Stimulated activated CD8-positive, alpha-beta memory T cell treated with anti-CD3 and anti-CD28 coated beads, Interleukin-12 subunit alpha, Interleukin-12 subunit beta, amount 100 ng/mL, for 4 hours (primary cell): ENCODE results near the gene FBXO44.
A peak's percentile ranks its signal among the peaks of the same experiment; 100 is the strongest.
"Not testable (repeated sequence)": the region's sequence is repeated elsewhere in the genome, so short reads cannot be mapped to it uniquely, and the experiment has no call there.

ENCODE experiments used
- DNase-seq: peaks from one replicate; pipeline ENCODE4 v3.0.0-alpha.2; 2020; ENCODE audit warnings: low read depth

Gene FBXO44

GRCh38 chr1:11654137-11654938 lies at the start of gene FBXO44, which contains the start of gene FBXO2:
TSS of gene FBXO44 (plus strand) at chr1:11654877. CDS start at chr1:11655836, 959 bp downstream.
TSS of gene FBXO2 (minus strand) at chr1:11654429. CDS start at chr1:11654340, 89 bp downstream.
- peak; percentile 54 for DNase-seq

- no peak for DNase-seq
Measured at GRCh38 chr1:11606775-11607174, 47.9 kb upstream of the FBXO44 start.

- not testable (repeated sequence) for DNase-seq
Measured at GRCh38 chr1:11608596-11609130, 46.0 kb upstream of the FBXO44 start.

GRCh38 chr1:11609378-11609777 lies 45.3 kb upstream of the FBXO44 start:
- not testable (repeated sequence) for DNase-seq

- DNase-seq = no peak
Measured at GRCh38 chr1:11610629-11611180, 44.0 kb upstream of the FBXO44 start.

GRCh38 chr1:11611638-11612327 lies 42.9 kb upstream of the FBXO44 start:
- no peak for DNase-seq

GRCh38 chr1:11613347-11613746 lies 41.3 kb upstream of the FBXO44 start:
- DNase-seq = no peak

GRCh38 chr1:11615090-11615489 lies 39.6 kb upstream of the FBXO44 start:
- no peak for DNase-seq

GRCh38 chr1:11616766-11617165 lies 37.9 kb upstream of the FBXO44 start:
- DNase-seq = no peak

- DNase-seq = no peak
Measured at GRCh38 chr1:11617314-11617713, 37.4 kb upstream of the FBXO44 start.

GRCh38 chr1:11617741-11618140 lies 36.9 kb upstream of the FBXO44 start:
- DNase-seq = no peak

GRCh38 chr1:11620405-11620804 lies 34.3 kb upstream of the FBXO44 start:
- DNase-seq = no peak

GRCh38 chr1:11620924-11621323 lies 33.8 kb upstream of the FBXO44 start:
- DNase-seq = no peak

GRCh38 chr1:11622398-11622797 lies 32.3 kb upstream of the FBXO44 start:
- DNase-seq = no peak

- no peak for DNase-seq
Measured at GRCh38 chr1:11623702-11624101, 31.0 kb upstream of the FBXO44 start.

GRCh38 chr1:11626551-11626950 lies 28.1 kb upstream of the FBXO44 start:
- no peak for DNase-seq

- no peak for DNase-seq
Measured at GRCh38 chr1:11628767-11629166, 25.9 kb upstream of the FBXO44 start.

GRCh38 chr1:11629184-11630016 lies 25.3 kb upstream of the FBXO44 start:
- DNase-seq = no peak

- no peak for DNase-seq
Measured at GRCh38 chr1:11634365-11635192, 20.1 kb upstream of the FBXO44 start.

- no peak for DNase-seq
Measured at GRCh38 chr1:11638121-11638520, 16.6 kb upstream of the FBXO44 start.

- no peak for DNase-seq
Measured at GRCh38 chr1:11639372-11639771, 15.3 kb upstream of the FBXO44 start.
